ENCODE measurements around the gene PPARD.

DNA sequence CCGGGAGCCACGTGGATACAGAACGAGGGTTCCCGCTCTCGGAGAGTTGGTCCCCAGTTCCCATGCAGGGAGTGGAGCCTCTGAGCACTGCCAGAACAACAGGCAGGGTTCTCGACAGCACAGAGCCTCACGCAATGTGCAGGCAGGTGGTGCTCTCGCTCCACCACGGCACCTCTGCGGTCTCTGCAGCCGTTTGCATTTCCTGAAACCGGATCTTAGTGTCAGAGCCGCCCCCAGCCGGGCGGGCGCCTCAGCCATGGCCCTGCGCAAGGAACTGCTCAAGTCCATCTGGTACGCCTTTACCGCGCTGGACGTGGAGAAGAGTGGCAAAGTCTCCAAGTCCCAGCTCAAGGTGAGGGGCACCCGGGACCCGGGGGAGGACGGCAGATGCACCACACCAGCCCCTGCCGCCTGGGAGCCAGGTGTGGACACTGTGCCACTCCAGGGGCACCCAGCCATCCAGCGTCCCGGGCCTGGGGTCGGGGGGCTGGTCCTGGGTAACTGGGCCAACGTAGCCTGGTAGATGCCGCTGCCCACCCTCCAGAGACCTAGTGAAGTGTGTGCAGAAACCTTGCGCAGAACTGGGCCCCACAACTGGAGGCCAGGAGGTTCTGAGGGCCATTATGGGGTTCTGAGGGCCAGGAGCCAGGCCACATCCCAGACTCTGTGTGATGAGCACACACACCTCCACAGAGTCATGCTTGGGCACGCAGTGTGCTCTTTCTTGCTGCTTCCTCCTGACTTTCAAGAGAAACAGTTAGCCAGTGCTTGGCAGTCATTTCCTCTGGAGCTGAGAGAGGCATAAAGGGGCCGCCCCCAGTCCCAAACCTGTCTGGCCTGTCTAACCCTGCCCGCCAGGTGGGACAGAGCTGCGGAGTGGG is 44.5 kb upstream of the PPARD start, which contains the start of gene DEF6:
- TF ChIP-seq EZH2 (IDR thresholded peaks at IDR 0.05) = no peak
- no peak for TF ChIP-seq POLR2AphosphoS5 (IDR thresholded peaks at IDR 0.05; ENCODE audit: borderline replicate concordance, low read depth, low read length)
- no peak for TF ChIP-seq FOXP2 (optimal IDR thresholded peaks at IDR 0.05; ENCODE audit: control extremely low read depth, extremely low read length, insufficient read depth)
